A673 (cell line): ENCODE measurements around the gene STT3B. TPM values are rescaled to one million over a fixed set of nuclear protein-coding genes. Genes with fewer than 3 reads are reported as not detected.

Experiments
- BruUV-seq: library from RNA; stranded (reverse); fragments of 400-500 nt; replicated peaks from 2 replicates; lab custom pipeline; 2021; lab: Mats Ljungman, UMichigan
- CTCF ChIA-PET: fragments of 300-600 bp; sonication (Branson Sonifier 250); formaldehyde crosslinking; loops from one replicate; lab custom pipeline; 2022; ENCODE audit warnings: antibody characterized with exemption; lab: Charles Lee
- POLR2A ChIA-PET: fragments of 300-600 bp; sonication (Branson Sonifier 250); formaldehyde crosslinking; loops from one replicate; lab custom pipeline; 2022; ENCODE audit warnings: antibody characterized with exemption; ENCODE audit not compliant: low non-redundant PET; lab: Charles Lee
- DNase-seq: peaks from one replicate; pipeline ENCODE4 v3.0.0-alpha.2; 2015; ENCODE audit warnings: low spot score
- H3K27ac ChIP-seq: fragments of 200-600 bp; sonication (generic); 2 replicates; pipeline ENCODE4 v1.5.1; 2016; ENCODE audit warnings: mixed run types, low read depth, mild to moderate bottlenecking, mixed read lengths, antibody characterized with exemption, low read length; ENCODE audit not compliant: poor library complexity, severe bottlenecking
- H3K27me3 ChIP-seq: fragments of 200-600 bp; sonication (generic); replicated peaks from 2 replicates; pipeline ENCODE4 v1.6.1; 2017; ENCODE audit warnings: mixed run types, low read depth, mild to moderate bottlenecking, mixed read lengths, antibody characterized with exemption, low read length; ENCODE audit not compliant: insufficient read depth, poor library complexity
- H3K36me3 ChIP-seq: fragments of 200-600 bp; sonication (generic); 2 replicates; pipeline ENCODE4 v1.6.1; 2016; ENCODE audit warnings: mixed run types, mild to moderate bottlenecking, mixed read lengths, antibody characterized with exemption, low read length; ENCODE audit not compliant: insufficient read depth, poor library complexity, severe bottlenecking
- H3K4me1 ChIP-seq: fragments of 200-600 bp; sonication (generic); 2 replicates; pipeline ENCODE4 v1.6.1; 2017; ENCODE audit warnings: mixed run types, mild to moderate bottlenecking, mixed read lengths, antibody characterized with exemption, low read length; ENCODE audit not compliant: insufficient read depth, poor library complexity, severe bottlenecking
- H3K4me3 ChIP-seq: fragments of 200-600 bp; sonication (generic); 2 replicates; pipeline ENCODE4 v1.5.1; 2016; ENCODE audit warnings: low read depth, mixed run types, mild to moderate bottlenecking, mixed read lengths, low read length; ENCODE audit not compliant: poor library complexity, severe bottlenecking
- H3K9me3 ChIP-seq: fragments of 200-600 bp; sonication (generic); 2 replicates; pipeline ENCODE4 v1.6.1; 2016; ENCODE audit warnings: mixed run types, low read depth, mild to moderate bottlenecking, mixed read lengths, antibody characterized with exemption, low read length; ENCODE audit not compliant: poor library complexity, severe bottlenecking
- CTCF ChIP-seq: fragments of 300-800, 200-600 bp; sonication (generic); conservative IDR thresholded peaks from 2 replicates; pipeline ENCODE4 v1.5.1; 2017; ENCODE audit warnings: low read depth, mild to moderate bottlenecking, antibody characterized with exemption, low read length, moderate library complexity, mixed read lengths
- EZH2 ChIP-seq: fragments of 200-600 bp; sonication (generic); IDR thresholded peaks from 2 replicates; pipeline ENCODE4 v1.6.1; 2017; ENCODE audit warnings: borderline replicate concordance, low read depth, mild to moderate bottlenecking, mixed read lengths, antibody characterized with exemption, low read length; ENCODE audit not compliant: poor library complexity, severe bottlenecking
- intact Hi-C: fragments of 100-400 bp; cut with micrococcal nuclease; formaldehyde crosslinking; loops from one replicate; pipeline ENCODE4 v1.10.0; 2022; ENCODE audit not compliant: unreplicated experiment
- total RNA-seq: library from RNA; stranded (reverse); gene quantifications from 2 replicates; pipeline ENCODE4 v1.2.3, GENCODE V29; 2021

The STT3B gene
- total RNA-seq, 1 experiment from 2014 or later = 137 TPM

GRCh38 chr3:31546725-31547124 is 14.0 kb downstream of the STT3B start:
- Histone ChIP-seq H3K9me3 (no peaks in the 10 kb centered on the region), H3K4me1 (peaks cover 17% of the 10 kb centered on the region), H3K36me3 (no peaks in the 10 kb centered on the region), H3K27me3 (no peaks in the 10 kb centered on the region), H3K4me3 (no peak overlapping the region), H3K27ac (no peak overlapping the region)
- TF ChIP-seq EZH2 (no peak), CTCF (no peak)
- CTCF ChIA-PET = no interaction called here
- intact Hi-C loops = no loop called here
- BruUV-seq = no TSS peak
- POLR2A ChIA-PET = no interaction called here
- no peak for DNase-seq

- POLR2A ChIA-PET = no interaction called here
- Histone ChIP-seq H3K9me3 (no peaks in the 10 kb centered on the region), H3K27me3 (no peaks in the 10 kb centered on the region), H3K4me1 (peaks cover 3% of the 10 kb centered on the region), H3K36me3 (no peaks in the 10 kb centered on the region), H3K27ac (no peak overlapping the region), H3K4me3 (no peak overlapping the region)
- BruUV-seq = no TSS peak
- intact Hi-C loops = no loop called here
- TF ChIP-seq EZH2 (no peak), CTCF (peak; percentile 79)
- peak; percentile 55 for DNase-seq
- CTCF ChIA-PET = interaction anchor here (0.7 kb wide), 2 partner anchors 41 to 48 kb away, joined by 3 read pairs; no protein-coding TSS in a partner anchor
Observed at GRCh38 chr3:31550452-31551251, 17.9 kb downstream of the STT3B start.

- no TSS peak for BruUV-seq
- POLR2A ChIA-PET = no interaction called here
- intact Hi-C loops = no loop called here
Observed at GRCh38 chr3:31551646-31552045, 18.9 kb downstream of the STT3B start.

More at GRCh38 chr3:31551646-31552045, 18.9 kb downstream of the STT3B start:
- Histone ChIP-seq H3K27ac (no peak overlapping the region), H3K4me3 (no peak overlapping the region), H3K27me3 (no peaks in the 10 kb centered on the region), H3K4me1 (peaks cover 3% of the 10 kb centered on the region), H3K9me3 (peaks cover under 1% of the 10 kb centered on the region), H3K36me3 (no peaks in the 10 kb centered on the region)
- no peak for TF ChIP-seq EZH2
- CTCF ChIA-PET = no interaction called here
- DNase-seq = no peak
